ENCODE data around the gene MED31.

- TF ChIP-seq EZH2 (IDR thresholded peaks at IDR 0.05; ENCODE audit: low read depth, unreplicated experiment) (no peak), REST (IDR thresholded peaks at IDR 0.05; ENCODE audit: unreplicated experiment) (no peak), CTCF (conservative IDR thresholded peaks at IDR 0.05; ENCODE audit: low read depth in 2 of 2) (no peak), POLR2AphosphoS5 (IDR thresholded peaks at IDR 0.05; ENCODE audit: low read depth) (no peak), ETS1 (IDR thresholded peaks at IDR 0.05) (no peak), EZH2phosphoT487 (IDR thresholded peaks at IDR 0.05; ENCODE audit: unreplicated experiment) (no peak), CREB1 (CRISPR knock-in tag; IDR thresholded peaks at IDR 0.05; ENCODE audit: low read depth) (no peak), JUNB (IDR thresholded peaks at IDR 0.05; ENCODE audit: unreplicated experiment) (no peak), STAT1 (IDR thresholded peaks at IDR 0.05; ENCODE audit: unreplicated experiment) (no peak), ZNF331 (CRISPR knock-in tag; IDR thresholded peaks at IDR 0.05; ENCODE audit: low read depth) (no peak)
Measured at GRCh38 chr17:6667516-6667915, 16.1 kb upstream of the MED31 start.
